ENCODE data around the gene BCL2L11. TPM values are rescaled to one million over a fixed set of nuclear protein-coding genes. Genes with fewer than 3 reads are reported as not detected.

BCL2L11 gene
- total and polyA plus RNA-seq, 10 of the 15 experiments (the other 5 are each of a cell fraction or from before 2014, with no cell fraction given): 0.29 to 10.1 (median 1.1) TPM

DNA sequence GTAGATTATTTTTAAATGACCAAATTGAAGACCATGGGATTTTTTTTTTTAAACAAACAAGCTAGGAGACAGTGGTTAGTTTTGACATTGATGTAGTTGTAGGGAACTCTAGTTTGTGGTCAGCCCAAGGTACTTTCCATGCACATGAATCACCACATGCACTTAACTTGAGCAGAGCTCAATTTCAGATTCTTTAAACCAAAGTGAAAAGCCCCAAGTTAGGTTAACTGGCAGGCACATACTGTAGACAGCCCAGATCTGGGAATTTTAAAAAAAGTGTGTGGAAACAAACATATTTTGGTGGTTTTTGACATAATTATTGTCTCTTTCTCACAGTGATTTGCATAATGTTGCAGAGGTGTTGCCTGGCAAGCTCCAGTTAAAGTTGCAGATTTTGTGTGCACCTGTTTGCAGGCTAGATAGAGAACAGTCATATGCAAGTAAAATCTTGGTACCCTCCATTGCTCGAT lies 88.4 kb downstream of the BCL2L11 start (continued):
- TF ChIP-seq MYC (IDR thresholded peaks at IDR 0.05; ENCODE audit: insufficient read depth, insufficient read length, insufficient replicate concordance, low read length, severe bottlenecking): no peak
- no peak for TF ChIP-seq SREBF1 (IDR thresholded peaks at IDR 0.05; ENCODE audit: low read length)
- no peak for TF ChIP-seq HDAC6 (IDR thresholded peaks at IDR 0.05; ENCODE audit: unreplicated experiment)
- TF ChIP-seq SRF (IDR thresholded peaks at IDR 0.05; ENCODE audit: low read depth in 2 of 2, low read length in 2 of 2): no peak
- TF ChIP-seq BMI1 (IDR thresholded peaks at IDR 0.05; ENCODE audit: borderline replicate concordance): peak; percentile 71; the same call in 1 of the 2 replicates
- TF ChIP-seq SUZ12 (IDR thresholded peaks at IDR 0.05; ENCODE audit: unreplicated experiment): no peak
- TF ChIP-seq RAD21 (IDR thresholded peaks at IDR 0.05; ENCODE audit: insufficient read depth, low read depth, low read length): 0 out of 2 replicates have a peak, but pooled peaks have one; percentile 1
- no peak for TF ChIP-seq MYB (IDR thresholded peaks at IDR 0.05; ENCODE audit: borderline replicate concordance, low read depth, low read length)
- TF ChIP-seq TAF1 (IDR thresholded peaks at IDR 0.05; ENCODE audit: borderline replicate concordance, low read depth, low read length): no peak
- no peak for TF ChIP-seq NR2C1 (IDR thresholded peaks at IDR 0.05)
- TF ChIP-seq EP300 (IDR thresholded peaks at IDR 0.05; ENCODE audit: borderline replicate concordance in 1 of 2, control insufficient read depth in 1 of 2, low read depth in 2 of 2, low read length in 2 of 2): peak; percentile 95 to 97
- 0 out of 2 replicates have a peak, but pooled peaks have one; percentile 34 for TF ChIP-seq EED (IDR thresholded peaks at IDR 0.05; ENCODE audit: low read depth)
- no peak for TF ChIP-seq SREBF2 (IDR thresholded peaks at IDR 0.05; ENCODE audit: low read length)
- TF ChIP-seq RELA (IDR thresholded peaks at IDR 0.05; ENCODE audit: borderline replicate concordance, partially characterized antibody): peak; percentile 97
- TF ChIP-seq DPF2 (IDR thresholded peaks at IDR 0.05): peak; percentile 91
- TF ChIP-seq NFXL1 (IDR thresholded peaks at IDR 0.05; ENCODE audit: borderline replicate concordance): no peak
- TF ChIP-seq SPI1 (IDR thresholded peaks at IDR 0.05; ENCODE audit: borderline replicate concordance, insufficient read depth, low read depth, low read length): peak; percentile 49; the same call in 1 of the 2 replicates
- peak; percentile 24; the same call in 1 of the 2 replicates for TF ChIP-seq BACH1 (IDR thresholded peaks at IDR 0.05; ENCODE audit: borderline replicate concordance)
- TF ChIP-seq SMARCA5 (IDR thresholded peaks at IDR 0.05): no peak
- TF ChIP-seq E2F4 (IDR thresholded peaks at IDR 0.05; ENCODE audit: low read depth, low read length): no peak
- peak; percentile 74 for TF ChIP-seq FOXM1 (IDR thresholded peaks at IDR 0.05; ENCODE audit: low read depth, low read length)

All from GM12878 (cell line).